ENCODE data around the gene SPON1.

SPON1 gene

GRCh38 chr11:13944911-13945425 is 17.6 kb upstream of the SPON1 start:
- DNase-seq (ENCODE audit: low read depth): no peak

- DNase-seq (ENCODE audit: low read depth): no peak
Observed at GRCh38 chr11:13947379-13947778, 15.1 kb upstream of the SPON1 start.

- DNase-seq (ENCODE audit: low read depth): no peak
Observed at GRCh38 chr11:13949876-13950275, 12.6 kb upstream of the SPON1 start.

- DNase-seq (ENCODE audit: low read depth): no peak
Observed at GRCh38 chr11:13952221-13952620, 10.3 kb upstream of the SPON1 start.

- no peak for DNase-seq (ENCODE audit: low read depth)
Observed at GRCh38 chr11:13952668-13953067, 9.9 kb upstream of the SPON1 start.

- DNase-seq (ENCODE audit: low read depth): no peak
Observed at GRCh38 chr11:13954591-13954990, 7.9 kb upstream of the SPON1 start.

- DNase-seq (ENCODE audit: low read depth): peak; percentile 19
Observed at GRCh38 chr11:13955971-13956421, 6.5 kb upstream of the SPON1 start.

- DNase-seq (ENCODE audit: low read depth): no peak
Observed at GRCh38 chr11:13956988-13957387, 5.5 kb upstream of the SPON1 start.

- DNase-seq (ENCODE audit: low read depth): no peak
Observed at GRCh38 chr11:13958641-13959400, 3.7 kb upstream of the SPON1 start.

- DNase-seq (ENCODE audit: low read depth): no peak
Observed at GRCh38 chr11:13962198-13962561, 343 bp upstream of the SPON1 start.

- no peak for DNase-seq (ENCODE audit: low read depth)
Observed at GRCh38 chr11:13963169-13963948, 836 bp downstream of the SPON1 start.

GRCh38 chr11:13963949-13964770 is 1.6 kb downstream of the SPON1 start:
- DNase-seq (ENCODE audit: low read depth): no peak

GRCh38 chr11:13964771-13965074 is 2.2 kb downstream of the SPON1 start:
- DNase-seq (ENCODE audit: low read depth): no peak

GRCh38 chr11:13965337-13965736 is 2.8 kb downstream of the SPON1 start:
- DNase-seq (ENCODE audit: low read depth): no peak

- DNase-seq (ENCODE audit: low read depth): no peak
Observed at GRCh38 chr11:13966013-13966412, 3.5 kb downstream of the SPON1 start.

- DNase-seq (ENCODE audit: low read depth): no peak
Observed at GRCh38 chr11:13966486-13966885, 4.0 kb downstream of the SPON1 start.

- DNase-seq (ENCODE audit: low read depth): no peak
Observed at GRCh38 chr11:13970986-13971385, 8.5 kb downstream of the SPON1 start.

GRCh38 chr11:13972043-13972910 is 9.8 kb downstream of the SPON1 start:
- no peak for DNase-seq (ENCODE audit: low read depth)

GRCh38 chr11:13972944-13973343 is 10.4 kb downstream of the SPON1 start:
- no peak for DNase-seq (ENCODE audit: low read depth)

GRCh38 chr11:13974631-13975030 is 12.1 kb downstream of the SPON1 start:
- no peak for DNase-seq (ENCODE audit: low read depth)

- no peak for DNase-seq (ENCODE audit: low read depth)
Observed at GRCh38 chr11:13983081-13983751, 20.7 kb downstream of the SPON1 start.
